Endothelial cell (in vitro differentiated cells): ENCODE measurements around the gene CLASP2. TPM values are rescaled to one million over a fixed set of nuclear protein-coding genes. Genes with fewer than 3 reads are reported as not detected.
"Not testable (repeated sequence)": the region's sequence is repeated elsewhere in the genome, so short reads cannot be mapped to it uniquely, and the experiment has no call there.

Source experiments
- DNase-seq: peaks from one replicate; pipeline ENCODE4 v3.0.0; 2021; ENCODE audit warnings: low spot score
- H3K27ac Mint-ChIP-seq: one replicate; pipeline ENCODE4 v1.8.0; 2021; ENCODE audit warnings: mixed read lengths, inconsistent platforms; ENCODE audit not compliant: unreplicated experiment
- H3K27me3 Mint-ChIP-seq: one replicate; pipeline ENCODE4 v1.8.0; 2021; ENCODE audit warnings: mild to moderate bottlenecking, moderate library complexity, mixed read lengths, inconsistent platforms; ENCODE audit not compliant: unreplicated experiment
- H3K36me3 Mint-ChIP-seq: one replicate; pipeline ENCODE4 v1.8.0; 2021; ENCODE audit warnings: mild to moderate bottlenecking, low read depth, mixed read lengths, inconsistent platforms; ENCODE audit not compliant: unreplicated experiment
- H3K4me1 Mint-ChIP-seq: one replicate; pipeline ENCODE4 v1.8.0; 2021; ENCODE audit warnings: mild to moderate bottlenecking, mixed read lengths, inconsistent platforms; ENCODE audit not compliant: unreplicated experiment
- H3K4me3 Mint-ChIP-seq: one replicate; pipeline ENCODE4 v1.8.0; 2021; ENCODE audit warnings: mild to moderate bottlenecking, mixed read lengths, inconsistent platforms; ENCODE audit not compliant: unreplicated experiment
- H3K9me3 Mint-ChIP-seq: one replicate; pipeline ENCODE4 v1.8.0; 2021; ENCODE audit warnings: mixed read lengths, inconsistent platforms; ENCODE audit not compliant: unreplicated experiment
- total RNA-seq: library from RNA; stranded (reverse); fragmentation: NEBNext Ultra II Directional; extraction: Animal tissue kit (Norgen Biotek cat#: 25700); gene quantifications from one replicate; pipeline ENCODE4 v1.2.1, GENCODE V29; 2021; ENCODE audit not compliant: unreplicated experiment
- TF ChIP-seq, protein P1 (sequence below): fragments of 200-600 bp; sonication (generic); IDR thresholded peaks from one replicate; pipeline ENCODE4 v1.5.0; 2021; ENCODE audit warnings: antibody characterized with exemption; ENCODE audit not compliant: unreplicated experiment

CLASP2 gene
- total RNA-seq, 1 donor from 2014 or later: 42.0 TPM

DNA sequence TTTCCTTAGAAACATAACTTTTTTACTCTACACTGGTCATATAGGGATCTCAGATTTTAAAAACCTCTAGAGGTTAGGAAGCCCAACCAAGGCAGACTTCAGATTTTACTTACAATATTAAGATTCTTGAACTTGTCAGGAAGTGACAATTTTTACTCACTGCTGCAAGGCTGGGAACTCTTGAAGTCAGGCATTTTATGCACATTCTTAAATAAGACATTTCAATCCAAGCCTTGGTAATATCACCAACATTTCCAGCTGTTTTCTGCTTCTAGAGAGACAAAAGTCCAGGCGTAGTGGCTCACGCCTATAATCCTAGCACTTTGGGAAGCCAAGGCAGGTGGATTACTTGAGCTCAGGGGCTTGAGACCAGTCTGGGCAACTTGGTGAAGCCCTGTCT, 244.2 kb downstream of the CLASP2 start:
- H3K4me1 Mint-ChIP-seq: no peaks in the 10 kb centered on the region
- no peaks in the 10 kb centered on the region for H3K36me3 Mint-ChIP-seq
- TF ChIP-seq, protein P1, sequence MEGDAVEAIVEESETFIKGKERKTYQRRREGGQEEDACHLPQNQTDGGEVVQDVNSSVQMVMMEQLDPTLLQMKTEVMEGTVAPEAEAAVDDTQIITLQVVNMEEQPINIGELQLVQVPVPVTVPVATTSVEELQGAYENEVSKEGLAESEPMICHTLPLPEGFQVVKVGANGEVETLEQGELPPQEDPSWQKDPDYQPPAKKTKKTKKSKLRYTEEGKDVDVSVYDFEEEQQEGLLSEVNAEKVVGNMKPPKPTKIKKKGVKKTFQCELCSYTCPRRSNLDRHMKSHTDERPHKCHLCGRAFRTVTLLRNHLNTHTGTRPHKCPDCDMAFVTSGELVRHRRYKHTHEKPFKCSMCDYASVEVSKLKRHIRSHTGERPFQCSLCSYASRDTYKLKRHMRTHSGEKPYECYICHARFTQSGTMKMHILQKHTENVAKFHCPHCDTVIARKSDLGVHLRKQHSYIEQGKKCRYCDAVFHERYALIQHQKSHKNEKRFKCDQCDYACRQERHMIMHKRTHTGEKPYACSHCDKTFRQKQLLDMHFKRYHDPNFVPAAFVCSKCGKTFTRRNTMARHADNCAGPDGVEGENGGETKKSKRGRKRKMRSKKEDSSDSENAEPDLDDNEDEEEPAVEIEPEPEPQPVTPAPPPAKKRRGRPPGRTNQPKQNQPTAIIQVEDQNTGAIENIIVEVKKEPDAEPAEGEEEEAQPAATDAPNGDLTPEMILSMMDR: no peak
- H3K9me3 Mint-ChIP-seq: no peaks in the 10 kb centered on the region
- H3K27me3 Mint-ChIP-seq: peaks cover 2% of the 10 kb centered on the region
- H3K27ac Mint-ChIP-seq: no peak overlapping the region
- no peak for DNase-seq
- H3K4me3 Mint-ChIP-seq: no peak overlapping the region

DNA sequence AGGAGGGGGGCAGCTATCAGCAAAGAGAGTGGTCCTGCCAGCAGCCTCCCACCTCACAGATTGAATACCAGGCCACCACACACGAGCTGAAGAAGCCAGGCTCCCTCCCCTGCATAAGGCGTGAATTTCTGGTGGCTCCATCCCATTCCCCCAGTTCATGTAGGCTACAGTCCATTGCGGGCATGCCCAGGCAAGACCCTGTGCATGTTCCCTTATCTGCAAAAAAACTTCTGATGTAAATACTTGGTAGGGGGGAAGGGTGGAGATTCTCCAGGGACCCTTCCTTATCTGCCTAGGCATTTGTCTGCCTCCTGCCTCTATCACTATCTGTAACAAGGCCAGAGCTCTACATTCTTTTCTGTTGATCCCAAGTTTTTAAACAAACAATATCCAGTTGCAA, 250.3 kb downstream of the CLASP2 start:
- Mint-ChIP-seq H3K4me1 (no peaks in the 10 kb centered on the region), H3K9me3 (peaks cover 8% of the 10 kb centered on the region), H3K27ac (peak overlapping the region; percentile 13), H3K36me3 (peaks cover 31% of the 10 kb centered on the region), H3K27me3 (peaks cover 2% of the 10 kb centered on the region), H3K4me3 (peak overlapping the region; percentile 68)
- TF ChIP-seq, protein P1: no peak
- no peak for DNase-seq

DNA sequence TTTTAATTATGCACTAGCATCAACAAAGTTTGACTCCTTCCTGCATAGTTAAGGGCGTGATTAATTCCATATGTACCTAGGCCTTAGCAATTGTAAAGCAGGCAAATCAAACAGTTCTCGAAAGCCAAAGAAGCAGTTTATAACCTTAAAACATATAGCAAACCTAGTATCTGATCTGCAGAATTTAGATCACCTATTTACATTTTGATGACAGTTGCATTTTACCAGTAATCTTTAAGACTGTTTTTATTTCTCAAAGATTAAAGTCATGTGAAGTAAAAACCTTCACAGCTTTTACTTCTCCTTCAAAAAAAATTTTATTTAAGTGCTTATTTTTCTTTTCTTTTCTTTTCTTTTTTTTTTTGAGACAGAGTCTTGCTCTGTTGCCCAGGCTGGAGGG, 257.0 kb downstream of the CLASP2 start:
- peaks cover 16% of the 10 kb centered on the region for H3K9me3 Mint-ChIP-seq
- H3K4me1 Mint-ChIP-seq: no peaks in the 10 kb centered on the region
- TF ChIP-seq, protein P1: no peak
- no peak overlapping the region for H3K27ac Mint-ChIP-seq
- H3K36me3 Mint-ChIP-seq: peaks cover 29% of the 10 kb centered on the region
- no peak for DNase-seq
- H3K4me3 Mint-ChIP-seq: no peak overlapping the region
- H3K27me3 Mint-ChIP-seq: peaks cover 2% of the 10 kb centered on the region

DNA sequence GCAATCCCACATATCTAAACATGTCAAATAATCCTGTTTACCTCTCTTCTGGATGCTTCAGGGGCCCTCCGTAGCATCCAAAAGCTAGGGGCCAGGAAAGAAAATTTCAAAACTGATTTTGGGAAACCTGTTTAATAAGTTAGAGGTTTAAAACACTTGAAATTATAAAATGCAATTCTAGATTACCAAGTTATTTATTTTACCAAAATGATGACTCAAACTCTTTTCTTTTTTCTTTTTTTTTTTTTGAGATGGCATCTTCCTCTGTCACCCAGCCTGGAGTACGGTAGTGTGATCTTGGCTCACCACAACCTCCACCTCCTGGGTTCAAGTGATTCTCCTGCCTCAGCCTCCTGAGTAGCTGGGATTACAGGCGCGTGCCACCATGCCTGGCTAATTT, 258.5 kb downstream of the CLASP2 start:
- Mint-ChIP-seq H3K9me3 (peaks cover 19% of the 10 kb centered on the region), H3K36me3 (peaks cover 30% of the 10 kb centered on the region)
- not testable (repeated sequence) for H3K4me1 Mint-ChIP-seq, H3K4me3 Mint-ChIP-seq, DNase-seq, H3K27ac Mint-ChIP-seq, H3K27me3 Mint-ChIP-seq

DNA sequence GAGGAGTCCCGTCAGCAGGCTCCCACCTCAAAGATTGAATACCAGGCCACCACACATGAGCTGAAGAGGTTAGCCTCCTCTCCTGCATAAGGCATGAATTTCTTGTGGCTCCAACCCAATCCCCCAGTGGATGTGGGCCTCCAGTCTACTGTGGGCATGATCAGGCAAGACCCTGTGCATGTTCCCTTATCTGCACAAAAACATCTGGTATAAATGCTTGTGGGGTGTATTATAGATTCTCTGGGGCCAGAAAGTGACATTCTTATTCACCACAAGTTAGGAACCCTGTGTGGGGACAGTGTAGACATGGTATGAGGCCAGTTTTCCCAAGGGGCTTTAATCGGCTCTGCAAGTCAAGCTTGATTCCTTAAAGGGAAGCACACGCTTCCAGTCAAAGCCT, 259.6 kb downstream of the CLASP2 start:
- peaks cover 19% of the 10 kb centered on the region for H3K9me3 Mint-ChIP-seq

More for the DNA sequence above, 259.6 kb downstream of the CLASP2 start:
- Mint-ChIP-seq H3K4me1 (no peaks in the 10 kb centered on the region), H3K36me3 (peaks cover 34% of the 10 kb centered on the region), H3K4me3 (peak overlapping the region; percentile 74), H3K27me3 (peaks cover 4% of the 10 kb centered on the region), H3K27ac (no peak overlapping the region)
- TF ChIP-seq, protein P1: no peak
- DNase-seq: no peak
